Activated CD4-positive, CD25-positive, alpha-beta regulatory T cell (primary cell): ENCODE results near the gene PTPN11.
"Not testable (repeated sequence)": the region's sequence is repeated elsewhere in the genome, so short reads cannot be mapped to it uniquely, and the experiment has no call there.

Experiments used
- DNase-seq, 4 experiments: peaks; one replicate each; lab custom pipeline; 2025; lab: John Stamatoyannopoulos, UW

PTPN11 gene

DNA sequence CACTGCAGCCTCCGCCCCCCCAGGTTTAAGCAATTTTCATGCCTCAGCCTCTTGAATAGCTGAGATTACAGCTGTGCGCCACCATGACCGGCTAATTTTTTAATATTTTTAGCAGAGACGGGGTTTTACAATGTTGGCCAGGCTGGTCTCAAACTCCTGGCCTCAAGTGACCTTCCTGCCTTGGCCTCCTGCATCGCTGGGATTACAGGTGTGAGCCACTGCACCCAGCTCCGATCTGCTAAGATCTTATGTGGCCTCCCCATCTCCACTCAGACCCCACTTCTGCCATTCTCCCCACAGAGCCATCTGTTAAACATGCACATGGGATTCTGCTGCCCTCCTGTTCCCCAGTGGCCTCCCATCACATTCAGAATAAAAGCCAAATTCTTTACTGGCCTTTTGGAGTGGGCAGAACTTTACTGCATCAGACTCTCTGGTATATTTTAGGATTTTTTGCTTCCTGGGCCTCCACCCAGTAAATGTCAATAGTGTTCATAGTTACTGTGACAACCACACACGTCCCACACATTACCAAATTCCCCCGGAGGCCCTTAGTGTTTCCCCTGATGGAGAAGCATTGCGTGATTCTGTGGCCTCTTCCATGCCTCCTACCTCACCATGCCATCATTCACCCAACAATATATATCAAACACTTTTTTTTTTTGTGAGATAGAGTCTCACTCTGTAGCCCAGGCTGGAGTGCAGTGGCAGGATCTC lies 96.3 kb downstream of the PTPN11 start:
- DNase-seq = no peak

DNA sequence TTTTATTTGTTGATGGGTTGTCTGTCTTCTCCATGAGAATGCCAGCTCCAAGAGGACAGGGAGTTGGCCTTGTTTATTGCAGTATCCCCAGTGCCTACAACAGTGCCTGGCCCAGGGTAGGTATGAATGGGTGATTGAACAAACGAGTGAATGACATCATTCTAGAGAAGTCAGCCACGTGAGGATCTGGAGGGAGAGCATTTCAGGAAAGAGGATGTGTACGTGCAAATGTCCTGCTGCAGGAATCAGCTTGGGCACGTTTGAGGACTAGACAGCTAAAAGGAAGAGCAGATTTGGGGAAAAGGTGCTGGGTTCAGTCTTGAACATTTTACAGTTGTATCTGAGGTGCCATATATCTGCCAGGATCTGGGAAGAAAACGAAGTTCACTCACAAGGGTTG lies 97.1 kb downstream of the PTPN11 start:
- no peak for DNase-seq

DNA sequence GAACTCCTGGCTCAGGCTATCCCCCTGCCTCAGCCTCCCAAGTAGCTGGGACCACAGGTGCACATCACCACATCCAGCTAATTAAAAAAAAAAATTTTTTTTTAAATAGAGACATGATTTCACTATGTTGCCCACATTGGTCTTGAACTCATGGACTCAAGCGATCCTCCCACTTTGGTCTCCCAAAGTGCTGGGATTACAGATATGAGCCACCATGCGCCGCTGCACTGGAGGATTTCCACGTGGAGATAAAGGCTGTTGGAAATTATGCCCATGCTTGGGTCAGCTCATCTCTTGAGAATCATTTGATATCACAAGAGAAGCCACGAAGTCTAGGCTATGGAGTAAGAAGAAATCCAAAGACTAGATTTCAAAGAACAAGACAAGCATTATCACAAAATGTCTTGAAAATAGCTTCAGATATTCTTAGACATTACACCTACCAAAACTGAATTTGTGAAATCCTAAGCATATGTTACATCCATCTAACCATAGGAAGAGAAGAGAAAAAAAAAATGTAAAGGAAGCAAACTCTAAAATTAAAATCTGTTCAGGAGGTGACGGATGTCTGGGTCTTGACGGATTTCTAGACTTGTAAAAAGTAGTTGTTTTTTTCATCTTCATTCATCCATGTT lies 99.1 kb downstream of the PTPN11 start:
- DNase-seq = no peak

DNA sequence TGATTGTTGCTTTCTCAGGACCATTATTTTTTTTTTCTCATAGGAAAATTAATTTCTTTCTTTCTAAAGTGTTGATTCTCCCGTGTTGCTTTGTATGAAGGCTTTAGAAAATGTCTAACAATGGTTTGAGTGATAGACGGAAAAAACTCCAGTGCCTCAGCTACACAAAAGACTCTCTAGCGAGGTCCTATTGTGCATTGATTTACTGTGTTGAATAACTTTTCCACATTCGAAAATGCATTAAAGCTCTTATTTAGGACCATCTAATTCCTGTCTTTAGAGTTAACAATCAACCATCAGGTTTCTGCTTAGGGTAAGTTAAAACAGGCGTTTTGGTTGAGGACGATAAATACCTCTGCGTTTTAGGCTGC lies 99.6 kb downstream of the PTPN11 start:
- no peak for DNase-seq

DNA sequence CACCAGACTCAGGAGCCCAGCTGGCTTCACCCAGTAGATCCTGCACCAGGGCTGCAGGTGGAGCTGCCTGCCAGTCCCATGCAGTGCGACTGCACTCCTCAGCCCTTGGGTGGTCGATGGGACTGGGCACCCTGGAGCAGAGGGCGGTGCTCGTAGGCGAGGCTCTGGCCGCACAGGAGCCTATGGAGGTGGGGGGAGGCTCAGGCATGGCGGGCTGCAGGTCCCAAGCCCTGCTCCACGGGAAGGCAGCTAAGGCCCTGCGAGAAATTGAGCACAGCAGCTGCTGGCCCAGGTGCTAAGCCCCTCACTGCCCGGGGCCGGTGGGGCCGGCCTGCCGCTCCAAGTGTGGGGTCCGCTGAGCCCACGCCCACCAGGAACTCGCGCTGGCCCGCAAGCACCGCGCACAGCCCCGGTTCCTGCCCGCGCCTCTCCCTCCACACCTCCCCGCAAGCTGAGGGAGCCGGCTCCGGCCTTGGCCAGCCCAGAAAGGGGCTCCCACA lies 101.1 kb downstream of the PTPN11 start:
- not testable (repeated sequence) for DNase-seq

DNA sequence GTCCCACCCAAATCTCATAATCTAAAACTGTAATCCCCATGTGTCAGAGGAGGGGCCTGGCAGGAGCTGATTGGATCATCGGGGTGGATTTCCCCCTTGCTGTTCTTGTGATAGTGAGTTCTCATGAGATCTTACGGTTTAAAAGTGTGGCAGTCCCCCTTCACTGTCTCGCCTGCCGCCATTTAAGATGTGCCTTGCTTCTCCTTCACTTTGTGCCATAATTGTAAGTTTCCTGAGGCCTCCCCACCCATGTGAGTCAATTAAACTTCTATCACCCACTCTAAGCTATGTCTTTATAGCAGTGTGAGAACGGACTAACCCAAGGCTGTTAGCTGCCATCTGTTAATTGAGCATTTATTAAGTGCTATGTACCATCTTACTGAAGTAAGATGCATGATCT lies 105.1 kb downstream of the PTPN11 start:
- DNase-seq = no peak

DNA sequence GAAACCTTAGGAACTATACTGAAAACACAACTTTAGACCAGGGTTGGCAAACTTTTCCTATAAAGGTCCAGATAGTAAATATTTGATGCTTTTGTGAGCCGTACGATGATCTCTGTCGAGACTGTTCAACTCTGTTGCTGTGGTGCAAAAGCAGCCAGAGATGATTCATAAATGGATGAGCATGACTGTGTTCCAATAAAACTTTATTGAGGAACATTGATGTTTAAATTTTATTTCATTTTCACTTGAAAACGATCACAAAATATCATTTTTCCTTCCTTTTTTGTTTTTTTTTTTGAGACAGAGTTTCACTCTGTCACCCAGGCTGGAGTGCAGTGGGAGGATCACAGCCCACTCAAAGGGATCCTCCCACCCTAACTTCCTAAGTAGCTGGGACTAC lies 105.5 kb downstream of the PTPN11 start:
- DNase-seq = no peak

DNA sequence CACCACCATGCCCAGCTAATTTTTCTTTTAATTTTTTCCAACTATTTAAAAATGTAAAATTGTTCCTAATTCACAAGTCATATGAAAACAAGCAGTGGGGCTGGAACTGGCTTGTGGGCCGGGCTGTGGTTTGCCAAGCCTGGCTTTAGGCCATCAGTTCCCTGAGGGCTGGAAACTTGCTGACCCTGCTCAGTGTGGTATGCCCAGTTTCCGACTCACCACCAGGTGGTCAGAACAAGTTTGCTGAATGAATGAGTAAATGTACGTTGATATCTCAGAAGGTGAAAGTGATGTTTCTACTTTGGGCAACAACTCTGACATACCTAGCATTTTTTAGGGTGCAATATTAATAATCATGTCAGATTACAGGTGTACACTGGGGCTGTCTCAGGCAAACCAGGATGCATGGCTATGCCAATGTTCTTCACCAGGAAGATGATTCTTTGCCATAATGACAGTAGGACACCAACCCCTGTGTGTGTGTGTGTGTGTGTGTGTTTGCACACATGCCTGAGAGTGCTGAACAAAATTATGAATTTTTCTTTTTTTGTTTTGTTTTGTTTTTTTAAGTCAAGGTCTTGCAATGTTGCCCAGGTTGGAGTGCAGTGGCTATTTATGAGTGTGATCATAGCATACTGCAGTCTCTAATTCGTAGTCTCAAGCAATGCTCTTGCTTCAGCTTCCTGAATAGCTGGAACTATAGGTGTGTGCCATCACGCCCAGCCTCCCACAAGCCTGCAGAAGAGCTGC lies 106.1 kb downstream of the PTPN11 start:
- DNase-seq = no peak

DNA sequence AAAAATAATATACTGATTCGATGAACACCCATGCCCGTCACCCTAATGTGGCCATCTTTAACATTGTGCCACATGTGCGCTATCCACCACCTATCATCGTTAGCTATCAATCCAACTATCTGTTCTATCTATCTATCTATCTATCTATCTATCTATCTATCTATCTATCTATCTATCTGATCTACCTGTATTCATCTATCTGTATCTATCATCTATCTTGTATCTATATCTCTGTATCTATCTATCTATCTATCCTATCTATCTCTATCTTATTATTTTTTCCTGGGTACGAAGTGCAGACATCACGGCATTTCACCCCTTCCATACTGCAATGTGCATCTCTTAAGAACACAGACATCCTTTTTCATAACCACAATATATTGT lies 106.7 kb downstream of the PTPN11 start:
- no peak for DNase-seq

DNA sequence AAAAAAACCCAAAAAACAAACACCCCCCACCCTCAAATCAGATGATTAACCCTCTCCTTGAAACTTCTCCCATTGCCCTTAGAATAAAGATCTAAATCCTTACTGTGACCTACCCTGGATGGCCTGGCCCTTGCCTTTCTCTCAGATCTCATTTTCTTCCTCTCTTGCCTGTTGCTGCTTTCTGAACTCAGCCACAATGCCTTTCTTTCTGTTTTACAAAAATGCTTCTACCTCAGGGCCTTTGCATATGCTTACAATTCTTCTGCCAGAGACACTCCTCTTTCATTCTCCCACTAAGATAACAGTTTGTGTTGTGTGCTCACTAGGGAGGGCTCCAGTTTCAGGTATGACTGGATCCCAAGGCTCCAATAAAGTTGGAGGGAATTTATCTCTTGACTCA lies 108.3 kb downstream of the PTPN11 start:
- DNase-seq = no peak

DNA sequence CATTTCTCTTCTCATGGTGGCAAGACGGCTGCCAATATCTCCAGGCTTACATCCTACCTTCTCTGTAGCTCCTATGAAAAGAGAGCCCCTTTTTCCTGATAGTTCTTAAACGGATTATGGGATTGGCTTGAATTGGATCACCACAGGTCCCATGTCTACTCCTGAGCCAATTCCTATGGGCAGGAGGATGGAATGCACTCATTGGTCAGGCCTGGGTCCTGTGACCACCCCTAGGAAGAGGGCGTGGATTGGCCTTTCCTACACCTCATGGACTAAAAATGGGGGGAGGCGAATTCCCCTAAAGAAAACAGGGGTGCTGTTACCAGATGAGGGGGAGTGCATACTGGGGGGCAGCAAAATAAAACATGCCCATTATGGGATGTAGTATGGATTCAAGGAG lies 108.8 kb downstream of the PTPN11 start:
- DNase-seq = no peak

DNA sequence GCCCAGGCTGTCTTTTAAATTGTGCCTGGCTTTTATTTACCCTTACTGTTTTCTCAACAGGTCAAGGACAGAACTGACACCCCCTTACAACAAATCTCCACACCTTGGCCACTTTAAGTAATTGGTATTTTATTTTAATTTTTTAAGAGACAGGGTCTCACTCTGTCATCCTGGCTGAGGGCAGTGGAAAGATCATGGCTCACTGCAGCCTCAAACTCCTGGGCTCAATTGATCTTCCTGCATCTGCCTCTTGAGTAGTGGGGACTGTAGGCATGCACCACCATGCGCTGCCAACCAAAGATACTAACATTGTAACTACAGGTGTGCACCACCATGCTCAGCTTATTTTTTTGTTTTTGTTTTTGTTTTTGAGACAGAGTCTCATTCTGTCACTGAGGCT lies 109.8 kb downstream of the PTPN11 start:
- DNase-seq = no peak

DNA sequence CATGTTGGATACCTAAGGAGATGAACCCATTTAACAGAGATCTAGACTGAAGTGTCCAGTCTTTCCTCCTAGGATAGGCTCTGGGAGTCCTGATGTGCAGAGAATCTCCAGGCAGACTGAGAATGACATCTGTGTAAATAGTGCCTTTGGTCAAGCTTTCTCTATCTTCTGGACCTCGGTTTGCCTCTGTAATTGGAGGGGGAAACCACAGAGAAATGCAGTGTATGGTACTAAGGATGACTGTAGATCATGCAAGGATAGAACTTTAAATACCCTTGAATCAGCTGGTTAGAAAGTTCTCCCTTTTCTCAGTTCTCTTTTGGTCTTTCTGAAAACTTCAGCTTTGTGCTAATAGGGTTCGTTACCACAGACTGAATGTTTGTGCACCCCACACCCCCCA lies 112.2 kb downstream of the PTPN11 start:
- no peak for DNase-seq

DNA sequence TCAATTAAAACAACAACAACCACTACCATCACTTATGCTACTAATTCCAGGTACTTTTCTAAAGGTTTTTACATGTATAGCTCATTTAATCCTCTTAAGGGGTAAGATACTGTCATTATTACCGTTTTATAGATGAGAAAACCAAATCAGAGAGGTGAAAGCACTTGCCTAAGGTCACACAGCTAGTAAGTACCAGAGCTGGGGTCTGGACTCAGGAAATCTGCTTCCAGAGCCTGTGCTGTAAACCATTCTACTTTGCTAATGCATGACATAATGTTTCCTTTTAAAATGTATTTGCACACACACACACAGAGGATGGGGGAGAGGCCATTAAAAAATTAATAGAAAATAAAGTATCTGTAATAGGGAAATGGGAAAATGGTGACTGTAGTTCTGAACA lies 113.4 kb downstream of the PTPN11 start:
- no peak for DNase-seq

DNA sequence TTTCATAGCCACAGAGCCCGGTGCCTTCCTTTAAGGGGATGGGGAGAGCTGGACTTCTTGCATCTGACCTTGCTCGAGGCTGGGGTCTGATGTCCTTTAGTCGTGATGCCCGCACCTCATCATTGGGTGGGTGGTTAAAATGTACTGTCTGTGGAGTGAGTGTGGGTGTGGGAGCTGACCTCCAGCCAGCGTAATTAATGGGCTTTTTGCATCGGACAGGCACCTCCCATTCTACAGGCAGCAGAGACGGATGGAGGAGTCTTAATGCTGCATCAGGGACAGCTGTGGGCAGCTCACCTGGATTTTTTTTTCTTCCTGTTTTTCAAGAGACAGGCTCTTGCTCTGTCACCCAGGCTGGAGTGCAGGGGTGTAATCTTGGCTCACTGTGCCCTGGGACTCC lies 114.8 kb downstream of the PTPN11 start:
- no peak for DNase-seq

DNA sequence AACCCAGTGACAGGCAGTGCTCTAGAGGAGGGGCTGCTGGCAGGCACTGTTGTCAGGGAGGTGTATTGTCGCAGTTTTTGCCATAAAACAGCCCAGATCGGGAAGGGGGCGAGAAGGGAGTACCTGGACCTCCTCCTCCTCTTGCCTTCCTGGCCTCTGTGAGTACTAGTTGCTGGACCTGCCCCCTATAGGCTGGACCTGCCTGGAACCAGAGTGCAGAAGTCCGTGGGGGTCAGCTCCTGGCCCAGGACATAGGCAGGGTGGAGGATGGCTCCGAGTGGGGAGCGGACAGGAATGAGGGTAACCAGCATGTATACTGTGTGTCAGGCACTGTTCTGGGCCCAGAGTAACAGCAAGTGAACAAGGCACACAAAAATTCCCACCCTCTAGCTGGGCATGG lies 116.3 kb downstream of the PTPN11 start:
- no peak for DNase-seq

DNA sequence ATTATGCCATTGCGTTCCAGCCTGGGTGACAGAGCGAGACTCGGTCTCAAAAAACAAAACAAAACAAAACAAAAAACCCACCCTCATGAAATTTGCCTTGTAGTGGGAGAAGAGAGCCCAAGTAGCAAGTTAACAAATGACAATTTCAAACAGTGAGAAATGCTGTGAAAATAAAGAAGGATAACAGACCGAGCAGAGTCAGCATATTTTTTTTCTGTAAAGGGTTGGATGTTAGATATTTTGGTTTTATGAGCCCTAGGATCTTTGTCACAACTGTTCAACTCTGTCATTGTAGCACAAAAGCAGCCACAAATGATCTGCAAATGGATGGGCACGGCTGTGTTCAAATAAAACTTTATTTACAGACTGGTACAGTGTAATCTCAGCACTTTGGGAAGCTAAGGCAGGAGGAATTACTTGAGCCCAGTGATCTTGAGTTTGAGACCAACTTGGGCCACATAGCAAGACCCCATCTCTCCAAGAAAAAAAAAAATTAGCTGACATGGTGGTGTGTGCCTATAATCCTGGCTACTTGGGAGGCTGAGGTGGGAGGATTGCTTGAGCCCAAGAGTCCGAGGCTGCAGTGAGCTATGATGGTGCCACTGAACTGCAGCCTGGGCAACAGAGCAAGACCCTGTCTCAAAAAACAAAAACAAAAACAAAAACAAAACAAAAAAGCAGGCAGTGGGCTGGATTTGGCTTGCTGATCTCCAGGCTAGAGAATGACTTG lies 117.1 kb downstream of the PTPN11 start:
- DNase-seq = no peak

DNA sequence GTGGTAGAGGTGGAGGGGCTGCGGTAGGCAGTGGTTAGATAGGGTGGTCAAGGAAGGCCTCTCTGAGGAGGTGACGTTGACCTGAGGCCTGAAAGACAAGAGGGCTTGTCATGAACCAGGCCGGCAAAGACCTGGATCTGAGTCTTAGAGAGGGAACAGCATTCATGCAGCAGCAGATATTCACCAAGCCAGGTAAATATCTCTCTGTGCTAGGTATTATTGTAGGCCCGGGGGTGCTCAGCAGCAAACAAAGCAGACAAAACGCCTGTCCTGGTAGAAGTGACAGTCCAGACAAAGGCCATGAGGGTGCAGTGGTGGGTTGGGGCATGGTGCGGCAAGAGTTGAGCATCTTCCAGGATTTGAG lies 117.6 kb downstream of the PTPN11 start:
- no peak for DNase-seq

DNA sequence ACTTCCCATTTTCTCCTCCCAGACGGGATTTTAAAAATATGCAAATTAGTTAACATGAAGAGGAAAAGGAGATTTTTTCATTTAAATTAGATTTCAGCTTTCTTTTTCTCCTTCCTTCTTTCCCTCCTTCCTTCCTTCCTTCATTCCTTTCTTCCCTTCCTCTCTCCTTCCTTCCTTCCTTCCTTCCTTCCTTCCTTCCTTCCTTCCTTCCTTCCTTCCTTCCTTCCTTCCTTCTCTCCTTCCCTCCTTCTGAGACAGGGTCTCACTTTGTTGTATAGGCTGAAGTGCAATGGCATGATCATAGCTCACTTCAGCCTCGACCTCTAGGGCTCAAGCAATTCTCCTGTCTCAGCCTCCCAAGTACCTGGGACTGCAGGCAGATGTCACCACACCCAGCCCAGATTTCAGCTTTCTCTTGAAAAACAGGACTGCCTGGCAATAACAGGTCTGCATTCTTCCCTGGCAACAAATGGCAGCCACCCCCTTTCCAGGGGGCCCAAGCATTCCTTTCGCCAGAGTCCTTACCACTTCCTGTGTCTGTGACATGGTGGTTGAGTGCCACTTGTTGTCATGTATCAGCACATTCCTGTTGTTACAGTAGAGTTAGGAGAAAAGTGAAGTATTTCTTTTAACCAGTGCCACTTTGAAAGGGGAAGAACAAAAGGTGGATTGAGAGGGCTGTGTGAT lies 119.1 kb downstream of the PTPN11 start:
- DNase-seq = no peak

DNA sequence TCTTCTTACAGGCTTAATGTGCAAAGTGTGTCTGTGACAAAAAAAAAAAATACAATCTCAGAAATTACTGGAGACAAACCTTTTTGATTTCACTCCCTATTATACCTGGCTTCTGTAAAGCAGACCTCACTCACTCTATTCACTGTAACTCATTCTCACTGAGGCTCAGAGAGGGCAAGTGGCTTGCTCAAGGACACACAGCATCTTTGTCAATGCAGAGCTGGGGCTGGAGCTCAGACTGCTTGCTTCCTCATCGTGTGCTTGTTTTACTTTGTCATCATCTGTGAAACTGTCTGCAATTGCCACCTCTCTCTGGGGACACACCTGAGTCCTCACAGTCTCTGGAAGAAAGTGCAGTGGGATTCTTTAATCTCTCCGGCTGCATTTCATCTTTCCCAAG lies 120.0 kb downstream of the PTPN11 start:
- DNase-seq = no peak

DNA sequence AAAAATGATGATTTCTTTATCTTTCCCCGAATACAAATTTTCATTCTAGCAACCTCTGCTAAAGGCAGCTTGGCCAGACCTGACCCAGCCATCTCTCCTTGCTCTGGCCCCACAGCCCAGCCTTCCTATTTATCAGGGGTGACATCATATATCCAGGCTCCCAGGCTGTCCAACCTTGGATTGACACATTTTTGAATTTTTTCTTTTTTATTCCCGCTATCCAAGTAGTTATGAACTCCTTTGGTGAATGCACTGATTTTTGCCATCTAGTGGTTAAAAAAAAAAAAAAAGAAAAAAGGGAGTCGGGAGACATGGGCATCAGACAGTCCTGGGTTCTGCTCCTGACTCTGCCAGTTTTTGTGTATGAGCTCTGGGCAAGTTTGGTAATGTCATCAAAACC lies 120.5 kb downstream of the PTPN11 start:
- DNase-seq = no peak

DNA sequence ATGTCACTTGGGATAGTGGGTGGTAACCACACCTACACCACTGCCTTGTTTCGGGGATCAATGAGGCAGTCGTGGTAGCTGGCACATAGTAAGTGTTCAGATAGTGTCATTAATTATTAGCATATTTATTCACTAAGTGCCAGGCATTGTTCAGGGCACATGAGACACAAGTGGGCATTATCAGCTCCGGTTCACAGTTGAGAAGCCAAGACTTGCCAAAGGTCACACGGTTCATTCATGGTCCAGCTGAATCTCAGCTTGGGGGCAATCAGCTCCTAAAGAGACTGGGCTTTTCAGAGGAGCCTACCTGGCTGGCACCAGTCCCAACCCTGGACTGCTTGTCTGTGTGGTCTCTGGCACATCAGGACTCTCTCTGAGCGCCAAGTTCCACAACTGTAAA lies 121.3 kb downstream of the PTPN11 start:
- DNase-seq = no peak
